ENCODE measurements around the gene USF3. TPM values are rescaled to one million over a fixed set of nuclear protein-coding genes. Genes with fewer than 3 reads are reported as not detected.
A peak's percentile ranks its signal among the peaks of the same experiment; 100 is the strongest.

Gene USF3
- total RNA-seq, 4 donors from 2014 or later, result 21.4 to 33.4 (median 26.3) TPM

GRCh38 chr3:113697500-113698090, 1.2 kb upstream of the USF3 start:
- Histone ChIP-seq H3K27me3 (no peaks in the 10 kb centered on the region), H3K9me3 (no peaks in the 10 kb centered on the region), H3K36me3 (no peaks in the 10 kb centered on the region), H3K4me3 (replicated peaks in 1 of 3) (peak overlapping the region; percentile 23 to 92 (median 48)), H3K4me1 (peaks cover 18 to 34% of the 10 kb centered on the region in 2 donors), H3K27ac (peak overlapping the region; percentile 81 to 86 (median 84))
- intact Hi-C loops (cut with DNase I), result no loop called here
- TF ChIP-seq CTCF (IDR thresholded peaks at IDR 0.05), result no peak
- TF ChIP-seq POLR2A (IDR thresholded peaks at IDR 0.05), result no peak
- no peak for DNase-seq
- 12 to 14% methylated on average over 10 of the region's 10 CpGs for WGBS, 2 donors

- peak overlapping the region; percentile 98 to 99 (median 99) for H3K27ac ChIP-seq
- intact Hi-C loops (cut with DNase I), result no loop called here
- peak; percentile 100 for DNase-seq
- H3K9me3 ChIP-seq, result no peaks in the 10 kb centered on the region
- 0 to 1% methylated on average over 29 to 33 of the region's 38 CpGs for WGBS, 2 donors
- peak in 2 of 6 experiments; percentile 14 to 15 for TF ChIP-seq CTCF (IDR thresholded peaks at IDR 0.05)
- peak in 1 of 2 donors; percentile 34 for TF ChIP-seq POLR2A (IDR thresholded peaks at IDR 0.05)
- no peaks in the 10 kb centered on the region for H3K27me3 ChIP-seq
- peak overlapping the region; percentile 23 to 92 (median 48) for H3K4me3 ChIP-seq (replicated peaks in 1 of 3)
- peaks cover 18 to 34% of the 10 kb centered on the region in 2 donors for H3K4me1 ChIP-seq
- H3K36me3 ChIP-seq, result no peaks in the 10 kb centered on the region
These were observed 437 bp upstream of the USF3 start for GRCh38 chr3:113696658-113697499.

GRCh38 chr3:113695431-113695785, 1.0 kb downstream of the USF3 start:
- intact Hi-C loops (cut with DNase I), result no loop called here
- DNase-seq, result no peak
- no peaks in the 10 kb centered on the region for H3K36me3 ChIP-seq
- H3K4me1 ChIP-seq, result peaks cover 18 to 34% of the 10 kb centered on the region in 2 donors
- peak overlapping the region in 2 of 3 donors; percentile 99 for H3K27ac ChIP-seq
- no peaks in the 10 kb centered on the region for H3K9me3 ChIP-seq
- TF ChIP-seq POLR2A (IDR thresholded peaks at IDR 0.05) (no peak), CTCF (IDR thresholded peaks at IDR 0.05) (no peak)
- H3K4me3 ChIP-seq (replicated peaks in 1 of 3), result peak overlapping the region; percentile 44 to 93 (median 92)
- no peaks in the 10 kb centered on the region for H3K27me3 ChIP-seq
- WGBS, 2 donors, result 12 to 17% methylated on average over 8 of the region's 8 CpGs

- DNase-seq, result no peak
- no peaks in the 10 kb centered on the region for H3K27me3 ChIP-seq
- H3K36me3 ChIP-seq, result no peaks in the 10 kb centered on the region
- peaks cover 15 to 29% of the 10 kb centered on the region in 2 donors for H3K4me1 ChIP-seq
- intact Hi-C loops (cut with DNase I), result no loop called here
- TF ChIP-seq CTCF (IDR thresholded peaks at IDR 0.05) (no peak), POLR2A (IDR thresholded peaks at IDR 0.05) (no peak)
- no peaks in the 10 kb centered on the region for H3K9me3 ChIP-seq
- H3K27ac ChIP-seq, result no peak overlapping the region
- WGBS, 2 donors, result 95% methylated on average over 3 of the region's 3 CpGs
- H3K4me3 ChIP-seq (replicated peaks in 1 of 3), result no peak overlapping the region
These were observed 6.0 kb downstream of the USF3 start for GRCh38 chr3:113690482-113690881.

All from thyroid gland (tissue), 4 donors.